ENCODE data around the gene DGLUCY.

Gene DGLUCY

DNA sequence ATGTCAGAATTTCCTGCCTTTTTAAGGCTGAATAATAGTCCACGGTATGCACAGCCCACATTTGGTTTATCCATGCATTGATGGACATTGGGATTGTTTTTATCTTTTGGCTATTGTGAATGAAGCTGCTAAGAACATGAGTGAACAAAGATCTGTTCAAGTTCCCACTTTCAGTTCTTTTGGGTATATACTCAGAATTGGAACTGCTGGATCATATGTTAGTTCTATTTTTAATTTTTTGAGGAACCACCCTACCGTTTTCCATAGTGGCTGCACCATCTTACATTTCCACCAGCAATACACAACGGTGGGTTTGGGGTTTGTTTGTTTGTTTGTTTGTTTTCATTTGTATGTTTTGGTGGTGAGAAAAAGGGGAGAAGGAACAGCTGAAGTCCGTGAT lies 124.2 kb downstream of the DGLUCY start:
- H3K36me3 ChIP-seq (ENCODE audit: control insufficient read depth, insufficient read depth, low read length), result no peaks in the 10 kb centered on the region; the same call in 1 of the 2 replicates
- no peak overlapping the region for H3K4me3 ChIP-seq (replicated peaks; ENCODE audit: low read depth, low read length)
- no peak for DNase-seq (ENCODE audit: extremely low read depth, insufficient read length)
- TF ChIP-seq, protein P1, sequence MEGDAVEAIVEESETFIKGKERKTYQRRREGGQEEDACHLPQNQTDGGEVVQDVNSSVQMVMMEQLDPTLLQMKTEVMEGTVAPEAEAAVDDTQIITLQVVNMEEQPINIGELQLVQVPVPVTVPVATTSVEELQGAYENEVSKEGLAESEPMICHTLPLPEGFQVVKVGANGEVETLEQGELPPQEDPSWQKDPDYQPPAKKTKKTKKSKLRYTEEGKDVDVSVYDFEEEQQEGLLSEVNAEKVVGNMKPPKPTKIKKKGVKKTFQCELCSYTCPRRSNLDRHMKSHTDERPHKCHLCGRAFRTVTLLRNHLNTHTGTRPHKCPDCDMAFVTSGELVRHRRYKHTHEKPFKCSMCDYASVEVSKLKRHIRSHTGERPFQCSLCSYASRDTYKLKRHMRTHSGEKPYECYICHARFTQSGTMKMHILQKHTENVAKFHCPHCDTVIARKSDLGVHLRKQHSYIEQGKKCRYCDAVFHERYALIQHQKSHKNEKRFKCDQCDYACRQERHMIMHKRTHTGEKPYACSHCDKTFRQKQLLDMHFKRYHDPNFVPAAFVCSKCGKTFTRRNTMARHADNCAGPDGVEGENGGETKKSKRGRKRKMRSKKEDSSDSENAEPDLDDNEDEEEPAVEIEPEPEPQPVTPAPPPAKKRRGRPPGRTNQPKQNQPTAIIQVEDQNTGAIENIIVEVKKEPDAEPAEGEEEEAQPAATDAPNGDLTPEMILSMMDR (IDR thresholded peaks at IDR 0.05; ENCODE audit: insufficient read depth, low read length, poor library complexity, severe bottlenecking), result no peak
- H3K27me3 ChIP-seq (replicated peaks; ENCODE audit: control insufficient read depth, insufficient read depth, low read length), result no peaks in the 10 kb centered on the region

DNA sequence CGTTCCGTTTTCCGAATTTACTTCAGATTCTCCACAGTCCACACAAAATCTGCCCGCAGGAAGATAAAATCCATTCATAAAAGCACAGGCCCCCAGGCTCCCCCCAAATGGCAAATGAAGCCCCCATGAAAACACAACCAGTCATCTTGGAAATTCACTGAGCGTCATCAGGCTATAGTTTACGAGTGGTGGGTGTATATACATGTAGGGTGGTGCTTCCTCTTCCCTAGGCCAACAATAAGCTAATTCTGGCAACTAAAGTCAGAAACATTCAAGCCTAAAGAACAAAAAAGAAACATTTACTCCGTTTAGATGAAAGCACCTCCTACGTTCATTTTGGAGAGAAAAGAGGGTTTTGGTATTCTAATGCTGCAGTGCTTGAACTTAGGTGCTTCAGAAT lies 124.8 kb downstream of the DGLUCY start:
- no peak overlapping the region for H3K4me3 ChIP-seq (replicated peaks; ENCODE audit: low read depth, low read length)
- DNase-seq (ENCODE audit: extremely low read depth, insufficient read length), result no peak
- H3K36me3 ChIP-seq (ENCODE audit: control insufficient read depth, insufficient read depth, low read length), result no peaks in the 10 kb centered on the region; the same call in 1 of the 2 replicates
- H3K27me3 ChIP-seq (replicated peaks; ENCODE audit: control insufficient read depth, insufficient read depth, low read length), result no peaks in the 10 kb centered on the region
- TF ChIP-seq, protein P1 (IDR thresholded peaks at IDR 0.05; ENCODE audit: insufficient read depth, low read length, poor library complexity, severe bottlenecking), result no peak

DNA sequence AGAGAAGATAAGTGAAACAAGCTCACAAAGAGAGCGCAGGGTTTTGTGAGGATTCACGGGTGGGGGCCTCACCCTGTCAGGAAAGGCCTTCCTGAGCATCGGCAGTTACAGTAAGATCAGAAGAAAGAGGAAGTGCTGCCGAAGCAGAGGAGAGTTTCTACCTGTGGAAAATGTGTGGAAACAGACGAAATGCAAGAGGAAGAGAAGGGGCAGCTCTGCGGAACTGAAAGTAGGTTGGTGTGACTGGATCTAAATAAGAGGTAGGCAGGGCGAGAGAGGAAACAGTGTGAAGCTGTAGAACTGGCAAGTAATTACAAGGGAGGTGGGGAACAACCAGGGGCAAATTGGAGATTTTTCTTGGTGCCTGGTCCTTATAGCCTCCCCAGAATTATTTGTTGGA lies 128.0 kb downstream of the DGLUCY start:
- DNase-seq (ENCODE audit: extremely low read depth, insufficient read length), result peak; percentile 43
- H3K27me3 ChIP-seq (replicated peaks; ENCODE audit: control insufficient read depth, insufficient read depth, low read length), result no peaks in the 10 kb centered on the region
- TF ChIP-seq, protein P1 (IDR thresholded peaks at IDR 0.05; ENCODE audit: insufficient read depth, low read length, poor library complexity, severe bottlenecking), result no peak
- H3K4me3 ChIP-seq (replicated peaks; ENCODE audit: low read depth, low read length), result peak overlapping the region; percentile 57
- no peaks in the 10 kb centered on the region for H3K36me3 ChIP-seq (ENCODE audit: control insufficient read depth, insufficient read depth, low read length)

DNA sequence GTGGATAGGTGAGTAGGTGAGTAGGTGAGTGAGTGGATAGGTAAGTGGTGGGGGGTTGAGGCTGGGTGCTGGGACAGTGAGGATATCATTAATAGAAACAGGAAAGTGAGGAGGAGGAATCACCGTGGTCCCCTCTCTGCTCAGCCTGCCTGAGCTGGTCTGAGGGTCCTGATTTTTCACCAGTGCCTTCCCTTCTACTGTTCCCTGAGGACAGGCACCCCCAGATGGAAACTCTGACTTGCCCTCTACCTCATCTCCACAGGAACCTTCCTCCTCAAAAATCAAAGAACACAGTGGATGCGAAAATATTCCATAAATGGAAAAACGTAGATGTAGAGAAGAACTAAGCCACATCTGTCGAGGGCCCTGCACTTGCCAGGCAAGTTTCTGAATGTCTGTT lies 128.8 kb downstream of the DGLUCY start:
- DNase-seq (ENCODE audit: extremely low read depth, insufficient read length), result no peak
- Histone ChIP-seq H3K4me3 (replicated peaks; ENCODE audit: low read depth, low read length) (peak overlapping the region; percentile 33), H3K27me3 (replicated peaks; ENCODE audit: control insufficient read depth, insufficient read depth, low read length) (no peaks in the 10 kb centered on the region), H3K36me3 (ENCODE audit: control insufficient read depth, insufficient read depth, low read length) (no peaks in the 10 kb centered on the region)
- TF ChIP-seq, protein P1 (IDR thresholded peaks at IDR 0.05; ENCODE audit: insufficient read depth, low read length, poor library complexity, severe bottlenecking), result no peak

DNA sequence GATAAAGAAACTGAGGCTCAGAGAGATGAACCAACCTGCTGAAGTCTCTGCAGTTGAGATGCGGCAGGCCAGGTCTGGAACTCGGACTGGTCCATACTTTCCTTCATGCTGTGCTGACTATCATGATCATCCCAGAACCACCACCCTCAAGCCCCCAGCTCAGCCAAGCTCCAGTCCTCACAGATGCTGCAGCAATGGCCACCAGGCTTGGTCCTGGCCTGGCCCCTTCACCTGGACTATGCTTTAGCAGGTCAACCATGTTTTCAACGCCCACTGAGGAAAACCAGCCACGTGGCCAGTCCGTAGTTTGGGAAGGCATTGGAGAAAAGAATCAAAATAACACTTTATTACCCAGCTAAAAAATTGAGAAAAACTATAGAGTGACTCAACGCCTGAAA lies 129.2 kb downstream of the DGLUCY start:
- DNase-seq (ENCODE audit: extremely low read depth, insufficient read length), result no peak
- H3K27me3 ChIP-seq (replicated peaks; ENCODE audit: control insufficient read depth, insufficient read depth, low read length), result no peaks in the 10 kb centered on the region
- H3K36me3 ChIP-seq (ENCODE audit: control insufficient read depth, insufficient read depth, low read length), result no peaks in the 10 kb centered on the region
- H3K4me3 ChIP-seq (replicated peaks; ENCODE audit: low read depth, low read length), result peak overlapping the region; percentile 4
- TF ChIP-seq, protein P1 (IDR thresholded peaks at IDR 0.05; ENCODE audit: insufficient read depth, low read length, poor library complexity, severe bottlenecking), result no peak

DNA sequence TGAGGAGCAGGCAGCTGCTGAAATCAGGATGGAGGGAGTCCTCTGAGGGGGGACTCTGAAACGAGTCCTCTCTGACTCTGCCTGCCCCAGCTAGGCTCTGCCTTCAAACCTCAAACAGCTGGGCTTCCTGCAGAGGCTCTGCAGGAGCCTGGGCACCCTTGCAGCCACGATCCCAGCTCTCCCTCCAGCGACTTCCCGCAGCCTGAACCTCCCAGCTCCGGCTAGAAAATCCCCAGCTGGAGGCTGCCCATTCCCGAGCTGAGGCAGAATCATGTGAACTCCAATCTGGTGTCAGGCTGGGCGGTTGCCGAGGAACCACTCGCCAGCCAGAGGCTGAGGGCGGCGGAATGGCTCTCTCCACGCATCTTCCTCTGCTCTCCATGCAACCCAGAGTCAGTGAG lies 130.6 kb downstream of the DGLUCY start, which contains the start of gene GPR68:
TSS of gene GPR68 (minus strand) at position 204 of the 401 bp plus-strand sequence. CDS start 9,654 bp downstream, outside the sequence.
- TF ChIP-seq, protein P1 (IDR thresholded peaks at IDR 0.05; ENCODE audit: insufficient read depth, low read length, poor library complexity, severe bottlenecking), result no peak
- Histone ChIP-seq H3K4me3 (replicated peaks; ENCODE audit: low read depth, low read length) (peak within 1 kb of the TSS; percentile 13; the same call in 1 of the 2 replicates), H3K27me3 (replicated peaks; ENCODE audit: control insufficient read depth, insufficient read depth, low read length) (no peaks in the 10 kb centered on the region), H3K36me3 (ENCODE audit: control insufficient read depth, insufficient read depth, low read length) (no peaks in the 10 kb centered on the region)
- no peak for DNase-seq (ENCODE audit: extremely low read depth, insufficient read length)

All from GM06990 (cell line).